CD4-positive, alpha-beta T cell treated with Interleukin-6 at 100 ng/mL for 8 hours (primary cell): Measurements from ENCODE around the gene ASTL.
A peak's percentile ranks its signal among the peaks of the same experiment; 100 is the strongest.

ENCODE experiments used
- DNase-seq: peaks from one replicate; pipeline ENCODE4 v3.0.0-alpha.2; 2020; ENCODE audit warnings: mixed read lengths, low spot score

The ASTL gene

DNA sequence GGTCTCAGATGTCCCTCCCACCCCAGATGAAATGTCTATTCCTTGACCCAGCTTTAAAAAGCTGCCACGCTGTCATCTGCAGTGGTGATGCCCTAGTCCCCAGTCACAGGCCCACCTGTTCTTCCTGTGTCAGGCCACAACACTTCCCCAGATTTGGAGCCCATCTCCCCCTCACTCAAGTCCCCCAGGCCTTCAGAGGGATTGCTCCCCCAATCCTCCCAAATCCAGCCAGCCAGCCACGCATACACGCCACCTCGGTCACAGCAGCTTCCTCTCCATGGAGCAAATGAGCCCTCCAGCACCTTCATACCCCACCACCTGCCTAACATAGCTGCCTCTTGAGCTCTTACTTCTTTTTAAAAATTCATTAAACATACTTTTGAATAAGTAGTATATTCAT lies 7.8 kb downstream of the ASTL start:
- no peak for DNase-seq

DNA sequence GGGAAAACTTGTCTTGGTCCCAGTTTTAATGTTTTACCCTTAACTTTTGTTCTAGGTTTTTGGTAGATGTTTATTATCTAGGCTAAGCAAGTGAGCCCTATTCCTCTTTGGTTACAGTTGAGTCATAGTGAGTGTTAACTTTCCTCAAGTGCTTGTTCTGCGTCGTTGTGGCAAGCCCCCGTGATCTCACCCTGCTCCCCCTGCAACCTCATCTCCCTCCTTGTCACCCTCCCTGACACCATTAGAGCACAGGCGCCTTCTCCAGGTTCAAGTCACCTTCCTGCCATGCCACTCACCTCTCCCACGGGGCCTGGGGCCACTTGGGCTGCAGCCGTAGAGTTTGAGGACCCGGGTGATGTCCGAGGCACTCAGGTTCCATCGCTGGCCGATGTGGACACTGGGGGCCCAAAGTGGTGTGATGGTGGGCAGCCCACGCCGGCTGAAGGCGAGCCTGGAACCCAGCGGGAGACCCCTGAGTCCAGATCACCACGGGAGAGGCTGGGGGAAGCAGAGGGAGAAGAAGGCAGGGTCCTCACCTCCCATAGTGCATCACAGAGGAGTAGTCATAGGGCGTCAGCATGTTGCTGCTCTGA lies 8.7 kb downstream of the ASTL start:
- DNase-seq: no peak

DNA sequence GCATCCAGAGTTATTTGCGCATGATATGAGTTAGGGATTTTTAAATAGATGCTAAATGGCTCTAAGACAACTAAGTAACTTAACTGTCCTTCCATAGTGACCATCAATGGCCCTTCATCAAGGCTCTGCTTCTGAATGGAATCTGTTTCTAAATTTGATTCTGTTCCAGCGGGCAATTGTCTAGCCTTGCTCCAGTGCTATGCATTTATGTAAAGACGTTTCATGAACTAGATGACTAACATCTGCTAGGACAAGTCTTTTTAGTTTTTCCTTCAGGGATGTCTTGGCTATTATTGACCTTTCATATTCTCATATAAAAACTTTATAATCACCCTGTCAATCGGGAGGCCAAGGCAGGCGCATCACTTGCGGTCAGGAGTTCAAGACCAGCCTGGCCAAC lies 9.8 kb downstream of the ASTL start:
- no peak for DNase-seq

DNA sequence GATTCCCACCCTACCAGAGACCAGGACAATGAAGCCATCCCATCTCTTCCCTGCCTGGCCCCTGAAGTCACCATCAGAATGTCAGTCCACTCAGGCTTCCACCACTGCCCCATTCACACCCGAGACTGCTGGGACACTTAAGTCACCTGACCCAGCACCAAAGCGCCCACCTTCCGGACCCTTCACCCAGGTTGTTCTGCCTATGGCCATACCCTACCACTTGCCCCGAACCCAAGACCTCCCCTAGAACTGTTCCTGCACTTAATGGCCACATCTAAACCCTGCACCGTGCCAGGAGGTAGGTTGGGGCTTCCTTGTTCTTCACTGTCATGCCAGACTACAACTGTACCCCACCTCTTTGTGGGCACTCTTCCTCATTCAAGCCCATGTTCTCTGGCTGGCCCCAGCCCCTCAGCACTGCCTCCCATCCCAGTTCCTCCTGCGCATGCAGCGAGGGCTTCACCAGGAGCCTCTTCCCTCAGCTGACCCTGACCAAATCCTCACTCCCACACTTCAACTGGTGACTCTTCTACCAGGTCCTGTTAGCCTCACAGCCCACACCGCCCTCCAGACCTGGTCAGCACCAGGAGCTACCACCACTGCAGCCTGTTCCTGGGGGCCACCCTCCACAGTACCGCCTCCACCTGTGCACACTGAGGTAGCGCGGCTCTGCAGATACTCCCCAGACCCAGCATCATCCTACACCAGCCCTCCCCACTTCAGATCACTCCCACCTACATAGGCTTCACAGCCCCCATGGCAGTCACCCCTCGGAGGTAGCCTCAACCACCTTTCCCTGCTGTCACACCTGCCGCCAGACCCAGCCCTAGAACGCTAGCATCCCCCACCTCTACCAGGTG lies 13.7 kb downstream of the ASTL start:
- no peak for DNase-seq

DNA sequence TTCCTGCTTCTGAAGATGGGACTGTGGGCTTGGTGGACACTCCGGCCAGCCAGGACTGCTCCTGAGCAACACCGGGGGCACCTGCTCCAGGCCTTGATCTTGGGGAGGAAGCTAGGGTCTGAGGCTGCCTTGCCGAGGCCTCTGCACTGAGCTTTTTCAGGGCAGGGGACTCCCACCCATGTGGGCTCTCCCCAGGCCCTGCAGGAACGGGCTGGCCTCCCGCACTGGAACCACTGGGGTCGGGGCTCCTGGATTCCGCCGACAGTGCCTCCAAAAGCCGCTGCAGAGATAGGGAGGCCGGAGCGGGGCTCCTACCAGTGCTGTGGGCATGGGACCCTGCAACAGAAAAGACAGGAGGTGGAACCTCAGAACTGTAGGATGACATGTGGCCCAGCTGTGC lies 14.4 kb downstream of the ASTL start:
- no peak for DNase-seq

DNA sequence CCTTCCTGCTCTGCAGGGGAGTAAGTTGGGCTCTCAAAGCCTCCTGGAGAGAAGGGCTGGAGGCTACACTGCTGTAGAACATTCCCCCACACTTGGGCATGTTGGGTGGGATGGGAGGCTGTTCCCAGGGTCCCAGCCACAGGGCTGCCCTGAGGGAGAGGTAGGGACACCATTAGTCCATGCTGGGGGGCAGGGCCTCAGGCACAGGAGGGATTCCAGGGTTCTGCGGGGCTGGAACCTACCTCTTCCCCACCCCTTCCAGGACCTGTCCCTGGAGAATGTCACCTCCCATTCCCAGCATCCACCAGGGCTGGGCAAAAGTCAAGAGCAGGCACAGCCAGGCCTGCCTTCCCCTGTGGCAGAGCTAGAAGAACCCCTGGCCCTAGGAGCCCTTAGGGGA lies 15.0 kb downstream of the ASTL start:
- DNase-seq: no peak

DNA sequence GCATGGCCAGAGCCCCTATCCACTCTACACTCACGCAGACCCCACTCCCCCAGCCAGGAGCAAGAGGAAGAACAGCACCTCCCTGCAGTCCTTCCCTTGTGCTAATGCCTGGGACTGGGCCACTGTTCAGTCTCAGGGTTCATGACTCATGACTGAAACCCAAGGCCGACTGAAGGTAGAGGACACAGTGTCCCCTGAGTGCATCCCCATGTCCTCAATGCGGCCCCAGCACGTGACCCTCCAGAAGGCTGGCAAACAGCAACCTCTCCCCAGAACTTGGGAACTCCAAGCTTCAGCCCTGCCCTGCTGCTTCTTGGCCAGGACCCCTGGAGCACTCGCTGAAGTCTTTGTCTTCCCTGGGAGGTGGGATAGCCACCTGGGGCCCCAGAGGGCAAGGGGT lies 15.9 kb downstream of the ASTL start:
- DNase-seq: no peak

DNA sequence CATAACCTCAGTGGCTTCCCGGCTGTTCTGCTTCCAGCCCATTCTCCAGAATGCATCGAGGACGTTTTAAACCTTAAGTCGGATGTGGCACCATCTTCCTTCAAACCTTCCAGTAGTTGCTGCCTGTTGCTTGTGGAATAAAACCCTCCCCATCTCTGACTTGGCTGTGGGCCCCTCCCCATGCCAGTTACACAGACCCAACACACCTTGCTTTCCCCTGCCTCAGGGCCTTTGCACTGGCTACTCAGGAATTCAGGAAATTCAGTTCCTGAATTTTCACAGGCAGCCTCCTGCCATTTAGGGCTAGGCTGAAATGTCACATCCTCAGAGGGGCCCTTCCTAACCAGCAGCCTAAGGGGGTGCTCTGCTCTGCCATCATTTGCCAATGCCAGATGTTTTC lies 16.9 kb downstream of the ASTL start:
- DNase-seq: no peak

DNA sequence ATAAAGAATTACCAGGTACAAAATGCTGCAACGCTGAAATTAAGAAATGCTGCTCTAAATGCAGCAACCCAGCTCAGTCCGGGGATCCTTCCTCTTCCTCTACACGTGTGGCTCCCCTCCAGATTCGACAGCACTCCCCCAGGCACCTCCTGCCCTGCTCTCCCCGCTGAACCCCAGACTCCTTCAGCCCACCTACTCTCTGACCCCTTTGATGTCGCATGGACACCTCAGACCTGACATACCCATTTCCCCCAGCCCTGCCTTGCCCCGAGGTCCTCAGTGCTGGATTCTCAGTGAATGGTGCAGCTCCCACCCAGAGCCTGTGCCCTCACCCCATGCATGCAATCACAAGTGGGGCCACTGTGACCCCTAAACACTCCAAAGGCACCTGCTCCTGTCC lies 17.3 kb downstream of the ASTL start:
- DNase-seq: no peak

DNA sequence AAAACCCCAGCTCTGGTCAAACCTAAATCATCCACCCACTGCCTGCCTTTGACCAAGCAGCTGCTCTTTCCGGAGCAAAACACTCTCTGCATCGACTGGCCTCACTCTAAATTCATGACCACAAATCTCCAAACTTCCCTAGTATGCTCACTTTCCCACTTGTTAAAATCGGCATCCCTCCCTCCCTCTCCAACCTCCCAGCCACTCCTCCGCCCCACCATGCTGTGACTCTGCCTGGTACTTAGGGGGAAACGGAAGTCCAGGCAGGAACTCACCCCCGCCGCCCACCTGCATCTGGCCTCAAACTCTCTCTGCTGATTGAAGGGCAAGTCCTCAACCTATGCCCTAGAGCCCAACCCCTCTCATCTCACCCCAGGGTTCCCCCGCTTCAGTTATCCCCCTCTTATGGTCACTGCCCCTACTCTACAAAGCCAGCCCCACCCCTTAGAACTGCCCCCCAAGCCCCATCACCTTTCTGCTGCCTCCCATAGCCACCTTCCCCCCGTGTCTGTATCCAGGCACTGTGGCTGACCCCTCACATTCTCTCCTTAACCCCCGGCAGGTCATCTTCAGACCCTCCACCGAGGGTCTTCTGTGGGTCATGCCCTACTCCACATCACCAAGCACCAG lies 18.1 kb downstream of the ASTL start:
- DNase-seq: no peak

DNA sequence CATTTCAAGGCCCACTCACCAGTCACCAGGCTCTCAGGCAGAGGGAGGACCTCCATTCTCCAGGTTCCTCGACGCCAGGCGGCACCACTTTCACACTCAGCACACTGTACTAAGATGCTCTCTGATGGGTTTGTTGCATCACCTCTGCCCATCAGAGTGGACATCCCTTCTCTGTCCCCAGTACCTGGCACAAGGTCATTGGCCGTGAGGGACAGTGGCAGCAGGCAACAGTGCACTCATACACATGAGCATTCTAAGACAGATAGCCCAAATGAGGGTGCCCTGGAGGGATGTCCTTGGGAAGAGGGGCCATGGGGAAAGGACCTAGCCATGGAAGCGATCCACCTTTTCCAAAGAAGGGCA lies 18.9 kb downstream of the ASTL start:
- no peak for DNase-seq

DNA sequence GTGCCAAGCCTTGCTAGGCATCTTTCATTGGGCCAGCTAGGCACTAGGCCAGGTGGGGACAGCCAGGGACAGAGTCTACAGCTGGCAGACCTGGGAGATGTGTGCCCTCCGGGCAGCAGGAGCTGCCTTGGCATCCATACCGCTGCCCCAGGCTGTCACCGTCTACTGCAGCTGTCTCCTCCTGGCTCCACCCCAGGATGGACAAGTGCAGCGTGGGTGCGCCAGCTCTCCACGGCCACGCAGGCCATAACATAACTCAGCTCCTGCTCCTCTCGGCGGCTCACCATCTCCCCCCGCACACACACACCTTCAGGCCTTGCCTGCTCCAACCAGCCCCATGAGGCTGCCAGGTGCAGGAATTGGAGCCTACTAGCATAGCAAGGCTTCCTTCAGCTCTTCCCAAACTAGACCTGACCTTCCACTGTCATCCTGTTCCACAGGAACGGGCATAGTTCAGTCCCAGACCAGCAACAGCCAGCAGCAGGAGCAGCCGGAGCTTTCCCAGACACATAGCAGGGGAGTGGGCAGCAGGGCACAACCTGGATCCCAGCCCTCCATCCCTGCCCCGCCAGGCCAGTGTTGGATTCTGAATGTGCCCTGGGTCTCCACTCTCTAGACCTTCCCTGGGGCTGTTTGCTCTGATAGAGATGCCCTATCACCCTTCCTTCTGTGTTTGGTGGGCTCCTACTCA lies 19.5 kb downstream of the ASTL start:
- DNase-seq: no peak

DNA sequence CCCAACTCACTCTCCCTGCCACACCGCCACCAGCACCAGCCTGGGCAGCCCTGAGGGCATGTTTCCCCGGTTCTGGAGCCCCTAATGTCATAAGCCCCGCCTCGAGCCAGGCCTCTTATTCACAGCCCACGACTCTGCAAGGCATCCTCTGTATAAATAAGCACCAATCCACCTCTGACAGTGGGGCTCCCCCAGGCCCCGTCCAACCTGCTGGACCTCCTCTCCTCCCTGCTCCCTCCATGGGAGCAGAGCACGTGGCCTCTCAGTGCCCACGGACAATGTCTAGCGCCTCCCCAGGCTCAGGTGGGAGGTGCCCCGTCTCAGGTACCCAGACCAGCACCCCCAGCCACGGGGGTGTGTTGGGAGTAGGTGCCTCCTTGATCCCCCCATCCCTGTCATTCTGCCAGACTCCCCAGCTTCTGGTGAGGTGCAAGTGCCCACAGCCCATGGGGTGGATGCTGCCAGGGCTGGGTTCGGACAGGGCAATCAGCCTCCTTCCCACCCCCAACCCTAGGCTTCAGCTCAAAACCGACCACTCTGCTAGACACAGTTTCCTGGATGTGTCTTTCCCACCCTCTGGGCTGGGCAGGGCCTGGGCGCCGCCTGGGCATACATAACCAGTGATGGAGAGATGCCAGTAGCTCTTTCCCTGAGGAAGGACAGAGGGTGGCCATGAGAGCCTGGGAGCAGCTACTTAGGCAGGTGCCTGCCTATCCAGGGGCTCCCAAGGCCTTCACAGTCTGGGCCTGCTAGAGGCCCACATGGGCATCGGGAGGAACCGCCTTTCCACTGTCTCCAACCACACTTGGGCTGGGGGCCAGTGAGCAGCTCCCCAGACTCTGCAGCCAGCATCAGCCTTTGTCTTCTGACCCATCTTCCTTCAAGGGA lies 20.4 kb downstream of the ASTL start:
- DNase-seq: no peak

DNA sequence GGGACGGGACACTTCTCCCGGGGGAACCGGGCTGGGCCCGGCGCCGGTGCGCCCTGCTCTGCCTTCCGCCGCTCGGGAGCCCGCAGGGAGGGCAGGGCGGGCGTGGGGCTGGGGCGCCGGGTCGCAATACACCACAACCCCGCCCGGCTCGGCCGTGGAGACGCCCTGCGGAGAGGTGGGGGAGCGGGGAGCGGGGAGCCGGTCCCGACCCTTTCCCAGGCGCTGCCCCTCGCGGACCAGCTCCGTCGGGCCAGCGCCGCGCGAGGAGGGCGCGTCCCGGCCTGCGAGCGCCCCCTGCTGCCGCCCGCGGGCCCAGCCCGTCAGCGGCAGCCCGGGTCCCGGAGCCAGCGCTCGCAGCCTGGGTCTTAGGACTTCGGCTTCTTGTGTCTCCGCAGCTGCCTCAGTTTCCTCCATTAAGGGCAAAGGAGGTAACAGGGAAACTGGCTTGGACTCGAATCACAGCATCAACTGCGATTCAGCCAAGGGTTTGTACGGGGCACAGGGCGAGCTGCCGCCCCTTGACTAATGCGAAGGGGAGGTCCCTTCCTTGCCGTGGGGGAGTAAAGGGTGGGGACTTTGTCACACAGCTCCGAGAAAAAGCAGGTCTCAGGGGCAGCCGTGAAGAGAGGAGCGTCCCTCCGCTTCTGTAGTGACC lies 21.3 kb downstream of the ASTL start:
- peak; percentile 55 for DNase-seq

DNA sequence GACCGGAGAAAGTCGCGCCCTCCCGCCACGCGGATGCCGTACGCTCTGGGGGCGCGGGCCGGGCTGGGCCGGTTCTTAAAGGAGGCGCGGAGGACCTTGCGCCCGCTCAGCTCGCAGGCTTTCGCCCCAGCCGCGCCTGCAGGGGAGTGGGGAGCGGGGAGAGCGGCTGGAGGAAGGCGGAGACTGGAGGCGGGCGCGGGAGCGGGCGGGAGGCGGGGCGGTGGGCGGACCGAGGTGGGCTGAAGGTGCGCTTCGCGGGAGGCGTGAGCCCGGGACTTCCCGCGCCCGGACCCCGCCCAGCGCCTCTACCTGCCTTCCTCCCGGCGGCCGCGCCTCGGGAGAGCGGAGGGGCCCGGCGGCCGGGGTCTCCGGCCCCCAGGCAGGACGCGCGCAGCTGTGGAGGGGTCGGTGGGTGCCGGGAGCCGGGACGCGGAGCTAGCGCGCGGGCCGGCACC lies 21.9 kb downstream of the ASTL start, which contains the start of gene ADRA2B:
Gene ADRA2B, minus strand, starts transcription at position 148 of the 455 bp plus-strand sequence. CDS start 422 bp downstream, outside the sequence.
- peak; percentile 86 for DNase-seq

DNA sequence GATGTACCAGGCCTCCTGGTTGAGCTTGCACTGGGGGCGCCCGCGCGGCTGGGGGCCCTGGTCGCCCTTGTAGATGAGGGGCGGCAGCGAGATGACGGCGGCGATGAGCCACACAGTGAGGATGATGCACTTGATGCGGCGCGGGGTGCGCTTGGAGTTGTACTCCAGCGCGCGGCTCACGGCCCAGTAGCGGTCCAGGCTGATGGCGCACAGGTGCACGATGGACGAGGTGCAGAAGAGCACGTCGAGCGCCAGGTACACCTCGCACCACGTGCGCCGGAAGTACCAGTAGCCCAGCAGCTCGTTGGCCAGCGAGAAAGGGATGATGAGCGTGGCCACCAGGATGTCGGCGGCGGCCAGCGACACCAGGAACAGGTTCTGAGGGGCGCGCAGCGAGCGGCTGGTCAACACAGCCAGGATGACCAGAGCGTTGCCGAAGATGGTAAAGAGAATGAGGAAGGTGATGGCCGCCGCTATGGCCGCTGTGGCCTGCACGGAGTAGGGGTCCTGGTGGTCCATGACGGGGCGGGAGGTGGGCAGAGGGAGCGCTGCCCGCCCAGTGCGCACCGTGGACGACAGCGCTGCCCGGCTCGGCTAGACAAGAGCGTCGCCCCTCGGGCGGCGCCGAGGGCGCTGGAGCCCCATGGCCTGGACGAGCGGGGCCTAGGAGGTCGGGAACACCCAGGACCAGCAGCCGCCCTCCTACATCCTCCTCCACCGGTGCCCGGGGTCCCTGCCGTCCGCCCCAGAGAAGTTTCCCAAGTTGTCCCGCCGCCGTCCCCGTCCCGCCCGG lies 22.5 kb downstream of the ASTL start:
- DNase-seq: no peak

DNA sequence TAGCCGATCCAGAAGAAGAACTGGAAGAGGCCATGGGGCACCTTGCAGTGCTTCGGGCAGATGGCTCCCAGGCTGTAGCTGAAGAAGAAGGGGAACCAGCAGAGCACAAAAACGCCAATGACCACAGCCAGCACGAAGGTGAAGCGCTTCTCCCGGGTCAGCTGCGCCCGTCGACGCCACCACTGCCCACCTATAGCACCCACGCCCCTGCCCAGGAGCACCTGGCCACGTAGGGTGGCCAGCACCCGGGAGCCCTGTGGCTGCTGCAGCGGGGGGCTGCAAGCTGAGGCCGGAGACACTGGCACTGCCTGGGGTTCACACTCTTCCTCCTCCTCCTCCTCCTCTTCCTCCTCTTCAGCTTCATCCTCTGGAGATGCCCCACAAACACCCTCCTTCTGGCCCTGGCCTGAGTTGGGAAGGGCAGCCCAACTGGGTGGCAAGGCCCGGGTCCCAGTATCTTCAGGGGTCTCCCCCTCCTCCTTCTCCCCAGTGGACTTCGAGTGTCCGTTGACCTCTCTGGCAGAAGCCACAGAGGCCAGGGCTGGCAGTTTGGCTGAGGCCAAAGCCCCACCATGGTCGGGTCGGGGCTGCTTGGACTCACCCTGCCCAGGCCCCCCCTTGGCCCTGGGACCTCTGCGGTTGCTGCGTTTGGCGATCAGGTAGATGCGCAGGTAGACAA lies 23.3 kb downstream of the ASTL start:
- no peak for DNase-seq

DNA sequence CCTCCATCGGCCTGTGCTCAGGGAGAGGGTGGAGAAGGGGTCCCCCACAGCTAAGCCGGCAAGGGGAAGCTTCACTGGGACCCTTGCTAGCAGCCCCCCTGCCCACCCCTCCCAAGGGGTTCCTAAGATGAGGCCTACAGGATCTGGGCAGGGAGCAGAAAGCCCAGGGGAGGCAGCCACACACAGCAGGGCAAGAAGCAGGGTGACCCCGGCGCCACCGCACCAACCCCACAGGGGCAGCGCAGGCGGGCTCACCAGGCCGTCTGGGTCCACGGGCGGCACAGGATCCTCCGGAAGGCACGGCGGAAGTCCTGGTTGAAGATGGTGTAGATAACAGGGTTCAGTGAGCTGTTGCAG lies 23.8 kb downstream of the ASTL start:
- DNase-seq: no peak

DNA sequence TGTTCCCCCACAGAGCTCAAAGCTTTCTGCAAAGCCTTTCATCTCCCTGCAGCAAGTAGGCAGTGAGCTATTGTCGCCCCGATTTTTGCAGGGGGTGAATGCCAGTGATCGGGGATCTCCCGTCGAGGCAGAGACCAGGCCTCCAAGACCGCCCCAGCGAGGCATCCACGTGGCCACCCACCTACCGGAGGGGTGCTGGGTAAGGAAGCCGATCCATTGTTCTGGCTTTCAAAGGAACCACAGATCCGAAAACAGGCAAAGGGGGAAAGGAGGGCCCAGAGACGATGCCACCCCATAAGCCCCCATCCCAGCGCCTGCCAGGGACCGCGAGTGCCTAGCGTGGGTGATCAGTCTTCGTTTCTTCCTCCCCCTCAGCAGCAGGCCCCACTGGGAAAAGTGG lies 24.4 kb downstream of the ASTL start:
- DNase-seq: no peak

DNA sequence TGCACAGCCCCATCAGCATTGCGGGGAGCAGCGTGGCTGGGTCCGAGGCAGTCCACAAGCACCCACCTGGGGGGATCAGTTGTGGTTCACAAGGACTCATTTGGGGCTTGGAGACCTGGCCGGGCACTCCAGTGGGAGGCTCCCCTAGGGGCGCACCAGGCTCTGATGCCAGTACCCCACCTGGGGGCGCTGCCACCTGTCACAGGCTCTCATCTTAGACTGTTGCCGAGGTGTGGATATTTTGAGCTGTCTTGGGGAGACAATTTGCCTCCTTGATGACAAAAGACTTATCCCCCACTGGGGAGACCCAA lies 25.0 kb downstream of the ASTL start:
- DNase-seq: no peak
